Mesenchymal stem cell (in vitro differentiated cells and primary cell): ENCODE data around the gene GOLGA3.
"Not testable (repeated sequence)": the region's sequence is repeated elsewhere in the genome, so short reads cannot be mapped to it uniquely, and the experiment has no call there.

Source experiments
- DNase-seq: peaks from one replicate; pipeline ENCODE4 v3.0.0-alpha.2; 2013
- H2AFZ ChIP-seq: one replicate; pipeline ENCODE4 v1.6.1; 2013; ENCODE audit warnings: low read depth, mild to moderate bottlenecking, control low read depth, inconsistent platforms, low read length, moderate library complexity
- H2AK5ac ChIP-seq: 2 replicates; pipeline ENCODE4 v1.6.1; 2013; ENCODE audit warnings: low read length, moderate library complexity, mild to moderate bottlenecking, inconsistent platforms; ENCODE audit not compliant: severe bottlenecking
- H2BK120ac ChIP-seq: one replicate; pipeline ENCODE4 v1.6.1; 2013; ENCODE audit warnings: low read depth, mild to moderate bottlenecking, inconsistent platforms, low read length, moderate library complexity
- H2BK12ac ChIP-seq, 2 experiments: one replicate each; pipeline ENCODE4 v1.6.1; 2013; ENCODE audit warnings: inconsistent platforms in 2 of 2, low read length in 2 of 2, mild to moderate bottlenecking in 2 of 2, moderate library complexity in 2 of 2, control low read depth in 1 of 2
- H2BK15ac ChIP-seq: one replicate; pipeline ENCODE4 v1.6.1; 2013; ENCODE audit warnings: mild to moderate bottlenecking, low read depth, inconsistent platforms; ENCODE audit not compliant: poor library complexity, severe bottlenecking
- H2BK5ac ChIP-seq: 2 replicates; pipeline ENCODE4 v1.6.1; 2013; ENCODE audit warnings: low read depth, mild to moderate bottlenecking, low read length, control low read depth, inconsistent platforms; ENCODE audit not compliant: poor library complexity, severe bottlenecking
- H3K14ac ChIP-seq, 2 experiments: one replicate each; pipeline ENCODE4 v1.6.1; 2013; ENCODE audit warnings: inconsistent platforms in 2 of 2, low read length in 2 of 2, control low read depth in 1 of 2, mild to moderate bottlenecking in 1 of 2, moderate library complexity in 1 of 2
- H3K18ac ChIP-seq, 2 experiments: one replicate each; pipeline ENCODE4 v1.6.1; 2013; ENCODE audit warnings: inconsistent platforms in 2 of 2, low read length in 2 of 2, control low read depth in 1 of 2, low read depth in 1 of 2, mild to moderate bottlenecking in 1 of 2
- H3K23ac ChIP-seq, 2 experiments: one replicate each; pipeline ENCODE4 v1.6.1; 2013; ENCODE audit warnings: inconsistent platforms in 2 of 2, low read length in 2 of 2, mild to moderate bottlenecking in 2 of 2, moderate library complexity in 2 of 2, control low read depth in 1 of 2
- H3K27ac ChIP-seq: 2 replicates; pipeline ENCODE4 v1.5.1; 2013; ENCODE audit warnings: mild to moderate bottlenecking, moderate library complexity, low read length, control low read depth, inconsistent platforms; ENCODE audit not compliant: poor library complexity, severe bottlenecking
- H3K27me3 ChIP-seq, 2 experiments: 2 replicates each; pipeline versions ENCODE4 v1.6.1 to v1.7.0; 2013; ENCODE audit warnings: low read length in 2 of 2, mild to moderate bottlenecking in 2 of 2, moderate library complexity in 2 of 2, control low read depth in 1 of 2, inconsistent platforms in 1 of 2; ENCODE audit not compliant: control insufficient read depth in 1 of 2, insufficient read depth in 1 of 2
- H3K36me3 ChIP-seq, 2 experiments: 2 replicates each; pipeline versions ENCODE4 v1.6.1 to v1.7.0; 2013; ENCODE audit warnings: low read length in 2 of 2, control low read depth in 1 of 2, inconsistent platforms in 1 of 2, low read depth in 1 of 2, mild to moderate bottlenecking in 1 of 2; ENCODE audit not compliant: insufficient read depth in 2 of 2, control insufficient read depth in 1 of 2
- H3K4ac ChIP-seq, 2 experiments: one replicate each; pipeline ENCODE4 v1.6.1; 2013; ENCODE audit warnings: inconsistent platforms in 2 of 2, low read length in 2 of 2, mild to moderate bottlenecking in 2 of 2, moderate library complexity in 2 of 2, control low read depth in 1 of 2, low read depth in 1 of 2
- H3K4me1 ChIP-seq: 2 replicates; pipeline ENCODE4 v1.6.1; 2013; ENCODE audit warnings: low read depth, low read length, control low read depth; ENCODE audit not compliant: control insufficient read depth, insufficient read depth
- H3K4me2 ChIP-seq: 2 replicates; pipeline ENCODE4 v1.6.1; 2013; ENCODE audit warnings: low read length, mild to moderate bottlenecking, inconsistent platforms; ENCODE audit not compliant: poor library complexity, severe bottlenecking
- H3K4me3 ChIP-seq, 2 experiments: 2 replicates each; pipeline versions ENCODE4 v1.5.1 to v1.7.0; 2013; ENCODE audit warnings: low read length in 2 of 2, mild to moderate bottlenecking in 2 of 2, control low read depth in 1 of 2, low read depth in 1 of 2; ENCODE audit not compliant: insufficient read depth in 1 of 2
- H3K79me1 ChIP-seq: replicated peaks from 2 replicates; pipeline ENCODE4 v1.6.1; 2013; ENCODE audit warnings: mild to moderate bottlenecking, control low read depth, low read length, inconsistent platforms; ENCODE audit not compliant: poor library complexity, severe bottlenecking
- H3K9ac ChIP-seq: 2 replicates; pipeline ENCODE4 v1.7.0; 2013; ENCODE audit warnings: mild to moderate bottlenecking, low read length, moderate library complexity
- H3K9me3 ChIP-seq: 2 replicates; pipeline ENCODE4 v1.7.0; 2013; ENCODE audit warnings: mild to moderate bottlenecking, low read length; ENCODE audit not compliant: control insufficient read depth
- H4K8ac ChIP-seq: one replicate; pipeline ENCODE4 v1.6.1; 2013; ENCODE audit warnings: inconsistent platforms, mild to moderate bottlenecking, low read length, moderate library complexity
- H4K91ac ChIP-seq: one replicate; pipeline ENCODE4 v1.6.1; 2013; ENCODE audit warnings: mild to moderate bottlenecking, low read length, inconsistent platforms
- WGBS: methylation state at CpG from one replicate; pipeline ENCODE4 v1.1.7; 2013; ENCODE audit warnings: mixed read lengths; 5-methylcytosine and 5-hydroxymethylcytosine counted together

Gene GOLGA3

GRCh38 chr12:132798836-132799235 lies 29.8 kb downstream of the GOLGA3 start:
- Histone ChIP-seq H3K4me2 (no peak overlapping the region), H3K9ac (no peak overlapping the region), H3K79me1 (peaks cover 45% of the 10 kb centered on the region), H3K4me3 (no peak overlapping the region), H2BK5ac (no peak overlapping the region), H3K18ac (no peak overlapping the region), H3K23ac (no peak overlapping the region), H4K8ac (no peak overlapping the region), H3K9me3 (no peaks in the 10 kb centered on the region), H4K91ac (no peak overlapping the region), H2BK12ac (peak overlapping the region in 1 of 2 experiments; percentile 21), H2BK120ac (no peak overlapping the region), H2AFZ (no peak overlapping the region), H3K27me3 (no peaks in the 10 kb centered on the region), H3K14ac (no peak overlapping the region), H3K36me3 (peaks cover 91 to 94% of the 10 kb centered on the region in 2 experiments), H3K27ac (no peak overlapping the region), H2BK15ac (no peak overlapping the region), H2AK5ac (no peak overlapping the region), H3K4ac (no peak overlapping the region), H3K4me1 (no peaks in the 10 kb centered on the region)
- 98% methylated on average over 15 of the region's 15 CpGs for WGBS
- DNase-seq: no peak

- no peak overlapping the region for H3K23ac ChIP-seq
- no peaks in the 10 kb centered on the region for H3K27me3 ChIP-seq
- H4K8ac ChIP-seq: no peak overlapping the region
- no peak overlapping the region for H2AFZ ChIP-seq
- no peak for DNase-seq
- no peak overlapping the region for H3K27ac ChIP-seq
- H3K4ac ChIP-seq: no peak overlapping the region
- no peak overlapping the region for H3K14ac ChIP-seq
- no peak overlapping the region for H4K91ac ChIP-seq
- no peak overlapping the region for H2BK15ac ChIP-seq
- H3K79me1 ChIP-seq: peaks cover 46% of the 10 kb centered on the region
- no peak overlapping the region for H2BK12ac ChIP-seq
- no peak overlapping the region for H3K4me2 ChIP-seq
- H2AK5ac ChIP-seq: no peak overlapping the region
- no peaks in the 10 kb centered on the region for H3K4me1 ChIP-seq
- no peaks in the 10 kb centered on the region for H3K9me3 ChIP-seq
- no peak overlapping the region for H3K18ac ChIP-seq
- no peak overlapping the region for H2BK5ac ChIP-seq
- WGBS: 97% methylated on average over 24 of the region's 24 CpGs
- no peak overlapping the region for H2BK120ac ChIP-seq
- H3K36me3 ChIP-seq: peaks cover 87 to 89% of the 10 kb centered on the region in 2 experiments
- H3K9ac ChIP-seq: no peak overlapping the region
- H3K4me3 ChIP-seq: no peak overlapping the region
Observed at GRCh38 chr12:132797820-132798570, 30.7 kb downstream of the GOLGA3 start.

GRCh38 chr12:132795847-132796246 lies 32.8 kb downstream of the GOLGA3 start:
- Histone ChIP-seq H2BK15ac (no peak overlapping the region), H3K4me3 (no peak overlapping the region), H2AK5ac (no peak overlapping the region), H3K14ac (no peak overlapping the region), H3K79me1 (peaks cover 42% of the 10 kb centered on the region), H3K27me3 (no peaks in the 10 kb centered on the region), H3K4me2 (no peak overlapping the region), H4K8ac (no peak overlapping the region), H3K27ac (no peak overlapping the region), H3K4me1 (no peaks in the 10 kb centered on the region), H3K23ac (no peak overlapping the region), H2AFZ (no peak overlapping the region), H3K9ac (no peak overlapping the region), H2BK12ac (no peak overlapping the region), H2BK5ac (no peak overlapping the region), H3K4ac (no peak overlapping the region), H4K91ac (no peak overlapping the region), H3K36me3 (peaks cover 84 to 89% of the 10 kb centered on the region in 2 experiments), H3K9me3 (no peaks in the 10 kb centered on the region), H3K18ac (no peak overlapping the region), H2BK120ac (no peak overlapping the region)
- no peak for DNase-seq
- WGBS: 97% methylated on average over 14 of the region's 14 CpGs

- H2BK120ac ChIP-seq, H2AK5ac ChIP-seq, H3K14ac ChIP-seq, DNase-seq, H3K4me3 ChIP-seq, H3K27me3 ChIP-seq, H3K18ac ChIP-seq, H4K8ac ChIP-seq, H2AFZ ChIP-seq, H3K4ac ChIP-seq, H3K4me1 ChIP-seq, H3K23ac ChIP-seq, H4K91ac ChIP-seq, H3K4me2 ChIP-seq, H3K27ac ChIP-seq, H2BK5ac ChIP-seq, H3K9me3 ChIP-seq, H3K9ac ChIP-seq, H2BK15ac ChIP-seq: not testable (repeated sequence)
- 94% methylated on average over 2 of the region's 2 CpGs for WGBS
- peak overlapping the region in 1 of 2 experiments; percentile 18 for H2BK12ac ChIP-seq
- peaks cover 72 to 84% of the 10 kb centered on the region in 2 experiments for H3K36me3 ChIP-seq
- H3K79me1 ChIP-seq: peaks cover 38% of the 10 kb centered on the region
Observed at GRCh38 chr12:132791940-132792339, 36.7 kb downstream of the GOLGA3 start.
